HCT116 (cell line): ENCODE results near the gene JAGN1.

Experiments
- CTCF ChIP-seq, 3 experiments: fragments of 200-600 bp in 1 of 3; sonication (generic) in 1 of 3; IDR thresholded peaks in 2 of 3; conservative IDR thresholded peaks in 1 of 3; 2 replicates each; pipeline ENCODE4 v1.5.1; 2012 to 2017; ENCODE audit warnings: low read depth in 2 of 3, low read length in 2 of 3, antibody characterized with exemption in 1 of 3, borderline replicate concordance in 1 of 3, control low read depth in 1 of 3, mild to moderate bottlenecking in 1 of 3, mixed read lengths in 1 of 3, mixed run types in 1 of 3, moderate library complexity in 1 of 3; ENCODE audit not compliant: insufficient read depth in 1 of 3
- TCF7L2 ChIP-seq: IDR thresholded peaks from 2 replicates; pipeline ENCODE4 v1.7.0; 2011; ENCODE audit warnings: borderline replicate concordance, inconsistent platforms; ENCODE audit not compliant: insufficient read depth, insufficient read length; ENCODE audit errors: extremely low read depth
- ZNF274 ChIP-seq: fragments of 200-500 bp; sonication (Bioruptor generic); IDR thresholded peaks from 2 replicates; pipeline ENCODE4 v1.6.1; 2014; ENCODE audit warnings: mild to moderate bottlenecking, low read depth, low read length, inconsistent platforms
- TF ChIP-seq, protein P1 (sequence below): IDR thresholded peaks from 2 replicates; pipeline ENCODE4 v1.6.1; 2011; ENCODE audit warnings: mild to moderate bottlenecking, low read length, moderate library complexity; ENCODE audit not compliant: insufficient replicate concordance; ENCODE audit errors: extremely low read depth

GRCh38 chr3:9881441-9881840 lies 9.0 kb upstream of the JAGN1 start:
- TF ChIP-seq CTCF (IDR thresholded peaks at IDR 0.05 in 2 of 3, conservative IDR thresholded peaks at IDR 0.05 in 1 of 3; ENCODE audit: borderline replicate concordance in 1 of 3, insufficient read depth in 1 of 3, low read depth in 2 of 3, low read length in 2 of 3) (no peak), TCF7L2 (no peak), ZNF274 (no peak)
- TF ChIP-seq, protein P1, sequence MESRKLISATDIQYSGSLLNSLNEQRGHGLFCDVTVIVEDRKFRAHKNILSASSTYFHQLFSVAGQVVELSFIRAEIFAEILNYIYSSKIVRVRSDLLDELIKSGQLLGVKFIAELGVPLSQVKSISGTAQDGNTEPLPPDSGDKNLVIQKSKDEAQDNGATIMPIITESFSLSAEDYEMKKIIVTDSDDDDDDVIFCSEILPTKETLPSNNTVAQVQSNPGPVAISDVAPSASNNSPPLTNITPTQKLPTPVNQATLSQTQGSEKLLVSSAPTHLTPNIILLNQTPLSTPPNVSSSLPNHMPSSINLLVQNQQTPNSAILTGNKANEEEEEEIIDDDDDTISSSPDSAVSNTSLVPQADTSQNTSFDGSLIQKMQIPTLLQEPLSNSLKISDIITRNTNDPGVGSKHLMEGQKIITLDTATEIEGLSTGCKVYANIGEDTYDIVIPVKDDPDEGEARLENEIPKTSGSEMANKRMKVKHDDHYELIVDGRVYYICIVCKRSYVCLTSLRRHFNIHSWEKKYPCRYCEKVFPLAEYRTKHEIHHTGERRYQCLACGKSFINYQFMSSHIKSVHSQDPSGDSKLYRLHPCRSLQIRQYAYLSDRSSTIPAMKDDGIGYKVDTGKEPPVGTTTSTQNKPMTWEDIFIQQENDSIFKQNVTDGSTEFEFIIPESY, result no peak
